Caco-2 (cell line): Measurements from ENCODE around the gene PRR3. TPM values are rescaled to one million over a fixed set of nuclear protein-coding genes. Genes with fewer than 3 reads are reported as not detected.

Experiments used
- BruUV-seq: library from RNA; stranded (reverse); fragments of 400-500 nt; replicated peaks from 2 replicates; lab custom pipeline; 2021; lab: Mats Ljungman, UMichigan
- CTCF ChIA-PET: fragments of 300-600 bp; sonication (Branson Sonifier 250); formaldehyde crosslinking; loops from one replicate; lab custom pipeline; 2022; ENCODE audit warnings: antibody characterized with exemption; lab: Charles Lee
- POLR2A ChIA-PET: fragments of 300-600 bp; sonication (Branson Sonifier 250); formaldehyde crosslinking; loops from one replicate; lab custom pipeline; 2022; ENCODE audit warnings: antibody characterized with exemption; lab: Charles Lee
- DNase-seq, 2 experiments: peaks; one replicate each; pipeline versions ENCODE4 v3.0.0 to v3.0.0-alpha.2; 2020 to 2022
- H3K27me3 ChIP-seq: replicated peaks from 2 replicates; pipeline ENCODE4 v1.6.0; 2011; ENCODE audit warnings: low read length; ENCODE audit not compliant: control insufficient read depth, insufficient read depth
- H3K36me3 ChIP-seq: 2 replicates; pipeline ENCODE4 v1.5.1; 2011; ENCODE audit warnings: low read length; ENCODE audit not compliant: control insufficient read depth, insufficient read depth
- H3K4me1 ChIP-seq: fragments of 250-450 bp; sonication (Bioruptor Pico); 2 replicates; pipeline ENCODE4 v1.5.1; 2020; ENCODE audit warnings: mild to moderate bottlenecking
- H3K4me3 ChIP-seq: 2 replicates; pipeline ENCODE4 v1.5.1; 2011; ENCODE audit warnings: low read depth, mild to moderate bottlenecking, control low read depth, low read length
- H3K9me3 ChIP-seq: fragments of 250-450 bp; sonication (Bioruptor Pico); 2 replicates; pipeline ENCODE4 v1.5.1; 2020; ENCODE audit warnings: mild to moderate bottlenecking, moderate library complexity
- H3K27ac Mint-ChIP-seq: one replicate; pipeline ENCODE4 v1.8.0; 2022; ENCODE audit warnings: mixed read lengths; ENCODE audit not compliant: unreplicated experiment
- H3K27me3 Mint-ChIP-seq: one replicate; pipeline ENCODE4 v1.8.0; 2022; ENCODE audit warnings: mixed read lengths; ENCODE audit not compliant: insufficient read depth, unreplicated experiment
- H3K36me3 Mint-ChIP-seq: one replicate; pipeline ENCODE4 v1.8.0; 2022; ENCODE audit warnings: mild to moderate bottlenecking, mixed read lengths; ENCODE audit not compliant: insufficient read depth, unreplicated experiment
- H3K4me1 Mint-ChIP-seq: one replicate; pipeline ENCODE4 v1.8.0; 2022; ENCODE audit warnings: low read depth, mixed read lengths; ENCODE audit not compliant: unreplicated experiment
- H3K4me3 Mint-ChIP-seq: one replicate; pipeline ENCODE4 v1.8.0; 2022; ENCODE audit warnings: mild to moderate bottlenecking, moderate library complexity, mixed read lengths; ENCODE audit not compliant: unreplicated experiment
- H3K9me3 Mint-ChIP-seq: one replicate; pipeline ENCODE4 v1.8.0; 2022; ENCODE audit warnings: mixed read lengths; ENCODE audit not compliant: unreplicated experiment
- CTCF ChIP-seq, 2 experiments: fragments of 200-600 bp in 1 of 2; IDR thresholded peaks; 1 replicate in 1 of 2; 2 replicates in 1 of 2; pipeline versions ENCODE4 v1.5.1 to v1.8.0; 2011 to 2022; ENCODE audit warnings: antibody characterized with exemption in 1 of 2, control low read depth in 1 of 2, inconsistent platforms in 1 of 2, low read depth in 1 of 2, low read length in 1 of 2, mild to moderate bottlenecking in 1 of 2, moderate library complexity in 1 of 2; ENCODE audit not compliant: insufficient read depth in 1 of 2, severe bottlenecking in 1 of 2, unreplicated experiment in 1 of 2
- intact Hi-C: fragments of 100-400 bp; cut with micrococcal nuclease; formaldehyde crosslinking; loops from one replicate; pipeline ENCODE4 v1.10.0; 2022; ENCODE audit not compliant: unreplicated experiment
- total RNA-seq: library from RNA; stranded (reverse); gene quantifications from 2 replicates; pipeline ENCODE4 v1.2.3, GENCODE V29; 2022

The PRR3 gene
- total RNA-seq, 1 experiment from 2014 or later = 20.3 TPM

- Histone ChIP-seq H3K9me3 (no peaks in the 10 kb centered on the region), H3K4me3 (peak overlapping the region; percentile 68), H3K27me3 (no peaks in the 10 kb centered on the region), H3K4me1 (peaks cover 15% of the 10 kb centered on the region; the same call in 1 of the 2 replicates), H3K36me3 (0 out of 2 replicates have a peak, but pooled peaks cover 1% of the 10 kb centered on the region)
- Mint-ChIP-seq H3K4me1 (peaks cover 30% of the 10 kb centered on the region), H3K27me3 (no peaks in the 10 kb centered on the region), H3K27ac (no peak overlapping the region), H3K4me3 (peak overlapping the region; percentile 86), H3K36me3 (peaks cover 24% of the 10 kb centered on the region), H3K9me3 (no peaks in the 10 kb centered on the region)
- ChIA-PET POLR2A (interaction anchor here (2.3 kb wide), 1 partner anchor 13 kb away, joined by 25 read pairs; the partner anchor contains the start of genes GNL1 and PRR3), CTCF (interaction anchor here (1.6 kb wide), 1 partner anchor 21 kb away, joined by 4 read pairs; no protein-coding TSS in a partner anchor)
- DNase-seq = no peak
- TF ChIP-seq CTCF (IDR thresholded peaks at IDR 0.05; ENCODE audit: insufficient read depth in 1 of 2, low read depth in 1 of 2, low read length in 1 of 2, severe bottlenecking in 1 of 2, unreplicated experiment in 1 of 2) = no peak
- no TSS peak for BruUV-seq
- intact Hi-C loops = no loop called here
These were observed 13.2 kb downstream of the PRR3 start for GRCh38 chr6:30570263-30570662.

GRCh38 chr6:30570740-30571074 is 13.6 kb downstream of the PRR3 start:
- BruUV-seq = TSS peak; percentile 82
- H3K4me1 Mint-ChIP-seq = peaks cover 30% of the 10 kb centered on the region
- Histone ChIP-seq H3K27me3 (no peaks in the 10 kb centered on the region), H3K36me3 (0 out of 2 replicates have a peak, but pooled peaks cover 1% of the 10 kb centered on the region), H3K4me3 (peak overlapping the region; percentile 68), H3K4me1 (peaks cover 15% of the 10 kb centered on the region; the same call in 1 of the 2 replicates), H3K9me3 (no peaks in the 10 kb centered on the region)
- no peak for DNase-seq
- peak overlapping the region; percentile 86 for H3K4me3 Mint-ChIP-seq
- ChIA-PET CTCF (interaction anchor here (0.9 to 1.6 kb wide), 3 partner anchors 20 to 89 kb away, joined by 4 read pairs; no protein-coding TSS in a partner anchor), POLR2A (interaction anchor here (0.7 to 2.3 kb wide), 7 partner anchors 14 to 147 kb away, joined by 3 to 25 read pairs (median 4); partner anchors contain the start of genes DHX16, GNL1, MDC1 and MRPS18B)
- no peaks in the 10 kb centered on the region for H3K9me3 Mint-ChIP-seq
- H3K27me3 Mint-ChIP-seq = no peaks in the 10 kb centered on the region
- intact Hi-C loops = loop anchor here (1.0 kb wide), 1 partner anchor 14 kb away; the partner anchor contains the start of gene GNL1
- peaks cover 24% of the 10 kb centered on the region for H3K36me3 Mint-ChIP-seq
- H3K27ac Mint-ChIP-seq = peak overlapping the region; percentile 93
- no peak for TF ChIP-seq CTCF (IDR thresholded peaks at IDR 0.05; ENCODE audit: insufficient read depth in 1 of 2, low read depth in 1 of 2, low read length in 1 of 2, severe bottlenecking in 1 of 2, unreplicated experiment in 1 of 2)

GRCh38 chr6:30571075-30571761 is 14.1 kb downstream of the PRR3 start, which contains the start of gene ABCF1:
Gene ABCF1, plus strand, starts transcription at chr6:30571442. Its CDS starts 46 bp downstream, at chr6:30571488.
- CTCF ChIA-PET = interaction anchor here (0.9 to 1.6 kb wide), 3 partner anchors 20 to 89 kb away, joined by 4 read pairs; no protein-coding TSS in a partner anchor
- intact Hi-C loops = loop anchor here (1.0 kb wide), 1 partner anchor 15 kb away; the partner anchor contains the start of gene GNL1
- peak within 1 kb of the TSS; percentile 86 for H3K4me3 Mint-ChIP-seq
- no peaks in the 10 kb centered on the region for H3K27me3 Mint-ChIP-seq
- H3K27ac Mint-ChIP-seq = peak within 1 kb of the TSS; percentile 93
- H3K4me1 Mint-ChIP-seq = peaks cover 30% of the 10 kb centered on the region
- H3K36me3 Mint-ChIP-seq = peaks cover 24% of the 10 kb centered on the region
- peak within 1 kb of the TSS; percentile 83 for H3K4me3 ChIP-seq
- H3K4me1 ChIP-seq = peaks cover 15% of the 10 kb centered on the region; the same call in 1 of the 2 replicates
- H3K9me3 ChIP-seq = no peaks in the 10 kb centered on the region
- no TSS peak for BruUV-seq
- POLR2A ChIA-PET = interaction anchor here (0.6 to 2.3 kb wide), 8 partner anchors 14 to 146 kb away, joined by 3 to 25 read pairs (median 4); partner anchors contain the start of genes C6orf136, DHX16, GNL1 and MDC1
- 0 out of 2 replicates have a peak, but pooled peaks cover 1% of the 10 kb centered on the region for H3K36me3 ChIP-seq
- no peak for TF ChIP-seq CTCF (IDR thresholded peaks at IDR 0.05; ENCODE audit: insufficient read depth in 1 of 2, low read depth in 1 of 2, low read length in 1 of 2, severe bottlenecking in 1 of 2, unreplicated experiment in 1 of 2)
- H3K9me3 Mint-ChIP-seq = no peaks in the 10 kb centered on the region
- no peaks in the 10 kb centered on the region for H3K27me3 ChIP-seq
- DNase-seq = peak; percentile 96 to 99
